CD4-positive, CD25-positive, alpha-beta regulatory T cell (primary cell): Measurements from ENCODE around the gene SRRM1. TPM values are rescaled to one million over a fixed set of nuclear protein-coding genes. Genes with fewer than 3 reads are reported as not detected.

Experiments used
- ATAC-seq, 2 donors: fragments of 150-1000 bp; cut with Tn5 transposase; one replicate each; pipeline ENCODE4 v1.10.0; 2021; ENCODE audit warnings: low read depth in 2 of 2, moderate number of reproducible peaks in 2 of 2, moderate library complexity in 1 of 2
- DNase-seq, 3 donors: peaks; one replicate each; pipeline versions ENCODE4 v3.0.0 to v3.0.0-alpha.2; 2012 to 2022; ENCODE audit warnings: mixed read lengths in 1 of 3
- H3K27ac ChIP-seq: one replicate; pipeline ENCODE4 v1.7.0; 2013; ENCODE audit warnings: mild to moderate bottlenecking, low read length; ENCODE audit not compliant: insufficient read depth, poor library complexity, severe bottlenecking
- H3K27me3 ChIP-seq: one replicate; pipeline ENCODE4 v1.7.0; 2013; ENCODE audit warnings: low read length; ENCODE audit not compliant: control insufficient read depth, insufficient read depth
- H3K36me3 ChIP-seq: one replicate; pipeline ENCODE4 v1.7.0; 2013; ENCODE audit warnings: mild to moderate bottlenecking, low read length, moderate library complexity; ENCODE audit not compliant: control insufficient read depth, insufficient read depth
- H3K4me1 ChIP-seq: 2 replicates; pipeline ENCODE4 v1.7.0; 2013; ENCODE audit warnings: mild to moderate bottlenecking, low read length; ENCODE audit not compliant: insufficient read depth, control insufficient read depth, poor library complexity, severe bottlenecking
- H3K4me3 ChIP-seq: one replicate; pipeline ENCODE4 v1.7.0; 2013; ENCODE audit warnings: low read depth, mild to moderate bottlenecking, low read length, moderate library complexity
- H3K9me3 ChIP-seq, 2 experiments: 1 replicate in 1 of 2; 2 replicates in 1 of 2; pipeline ENCODE4 v1.7.0; 2013; ENCODE audit warnings: low read length in 2 of 2, mild to moderate bottlenecking in 1 of 2, moderate library complexity in 1 of 2; ENCODE audit not compliant: control insufficient read depth in 2 of 2
- H3K27ac Mint-ChIP-seq, 3 donors: one replicate each; pipeline ENCODE4 v1.8.0; 2020 to 2022; ENCODE audit warnings: mild to moderate bottlenecking in 3 of 3, mixed read lengths in 3 of 3, moderate library complexity in 2 of 3
- H3K27me3 Mint-ChIP-seq: one replicate; pipeline ENCODE4 v1.8.0; 2022; ENCODE audit warnings: mild to moderate bottlenecking, mixed read lengths
- H3K36me3 Mint-ChIP-seq: one replicate; pipeline ENCODE4 v1.8.0; 2020; ENCODE audit warnings: mixed read lengths
- H3K4me1 Mint-ChIP-seq, 4 donors: one replicate each; pipeline ENCODE4 v1.8.0; 2020 to 2022; ENCODE audit warnings: mixed read lengths in 4 of 4, mild to moderate bottlenecking in 1 of 4
- H3K4me3 Mint-ChIP-seq, 4 donors: one replicate each; pipeline ENCODE4 v1.8.0; 2020 to 2022; ENCODE audit warnings: mild to moderate bottlenecking in 4 of 4, mixed read lengths in 4 of 4, moderate library complexity in 3 of 4
- H3K9me3 Mint-ChIP-seq, 7 donors: one replicate each; pipeline ENCODE4 v1.8.0; 2020 to 2022; ENCODE audit warnings: mixed read lengths in 7 of 7, mild to moderate bottlenecking in 3 of 7, moderate library complexity in 2 of 7
- polyA plus RNA-seq, 4 donors: library from polyadenylated mRNA; unstranded; fragments of 300-500 nt; fragmentation: Illumina TruSeq; gene quantifications; one replicate each; pipeline ENCODE4 v1.2.3, GENCODE V29; 2021
- total RNA-seq: library from RNA; stranded (reverse); gene quantifications from one replicate; pipeline ENCODE4 v1.2.3, GENCODE V29; 2022

Gene SRRM1
- total RNA-seq = 284 TPM
- 100 to 1,000 TPM in 1 of 4 donors, 10 to 100 TPM in 3; 85.5 to 120 (median 91.6) TPM for polyA plus RNA-seq

DNA sequence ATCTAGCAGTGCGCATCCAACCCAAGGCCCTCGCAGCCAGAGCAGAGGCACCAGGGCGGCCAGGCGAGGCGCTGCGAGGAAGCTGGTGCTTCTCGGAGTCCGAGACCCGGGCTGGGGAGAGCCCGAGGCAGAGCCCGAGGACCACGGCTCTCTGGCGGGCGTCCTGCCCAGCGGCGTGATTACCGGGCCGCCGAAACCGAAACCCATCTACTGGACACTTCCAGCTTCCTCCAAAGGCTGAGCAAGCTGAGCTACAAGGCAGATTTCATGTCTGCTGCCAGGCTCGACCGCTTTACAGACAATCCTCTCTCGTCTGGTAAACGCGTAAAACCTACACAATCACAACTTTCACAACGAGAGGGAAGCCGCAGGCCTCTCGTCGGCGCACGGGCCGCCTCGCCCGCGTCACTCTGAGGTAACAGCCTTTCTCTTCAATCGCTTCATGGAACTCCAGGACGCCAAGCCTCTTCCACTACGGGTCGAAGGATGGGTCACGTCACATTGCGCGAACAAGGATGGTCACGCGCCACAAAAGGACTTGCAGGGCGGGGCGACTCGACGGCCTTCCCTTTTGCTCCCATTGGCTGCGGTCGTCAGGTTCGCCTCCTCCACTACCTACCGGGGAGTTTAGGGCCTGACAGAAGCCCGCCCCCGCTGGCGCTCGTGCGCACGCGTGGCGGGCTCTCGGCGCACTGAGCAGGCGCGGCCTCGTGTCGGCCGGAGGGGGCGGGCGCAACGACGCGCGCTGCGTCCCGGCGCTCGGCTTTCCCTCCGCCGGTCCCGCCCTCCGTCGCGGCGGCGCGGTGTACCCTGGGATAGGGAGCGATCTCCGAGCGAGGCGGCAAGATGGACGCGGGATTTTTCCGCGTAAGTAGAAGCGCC lies at the start of gene SRRM1:
TSS of gene SRRM1 (plus strand) at position 822 of the 882 bp plus-strand sequence. CDS start at position 847, 25 bp downstream.
- Mint-ChIP-seq H3K36me3 (peaks cover 12% of the 10 kb centered on the region), H3K9me3 (no peaks in the 10 kb centered on the region), H3K4me1 (peaks cover 38 to 52% (median 47%) of the 10 kb centered on the region in 4 donors), H3K27ac (peak within 1 kb of the TSS; percentile 97 to 100 (median 99)), H3K4me3 (peak within 1 kb of the TSS; percentile 94 to 98 (median 96)), H3K27me3 (no peaks in the 10 kb centered on the region)
- no peaks in the 10 kb centered on the region for H3K9me3 ChIP-seq
- peaks cover 32% of the 10 kb centered on the region for H3K4me1 ChIP-seq
- ATAC-seq (peak; percentile 92 to 94), DNase-seq (peak; percentile 99 to 100 (median 99))
- H3K27ac ChIP-seq = peak within 1 kb of the TSS; percentile 99
- peaks cover 19% of the 10 kb centered on the region for H3K36me3 ChIP-seq
- H3K27me3 ChIP-seq = no peaks in the 10 kb centered on the region
- peak within 1 kb of the TSS; percentile 86 for H3K4me3 ChIP-seq

- Mint-ChIP-seq H3K27me3 (peaks cover 21% of the 10 kb centered on the region), H3K4me1 (no peaks in the 10 kb centered on the region), H3K27ac (no peak overlapping the region), H3K36me3 (no peaks in the 10 kb centered on the region), H3K9me3 (peaks cover 0 to 2% (median 0%) of the 10 kb centered on the region in 7 donors), H3K4me3 (no peak overlapping the region)
- H3K27me3 ChIP-seq = peaks cover 2% of the 10 kb centered on the region
- no peaks in the 10 kb centered on the region for H3K9me3 ChIP-seq
- no peaks in the 10 kb centered on the region for H3K36me3 ChIP-seq
- ATAC-seq (no peak), DNase-seq (no peak)
- H3K4me1 ChIP-seq = no peaks in the 10 kb centered on the region
- no peak overlapping the region for H3K27ac ChIP-seq
- H3K4me3 ChIP-seq = no peak overlapping the region
These were observed 48.8 kb upstream of the SRRM1 start for GRCh38 chr1:24594328-24594598.

GRCh38 chr1:24596401-24596880 lies 46.7 kb upstream of the SRRM1 start:
- H3K36me3 Mint-ChIP-seq = no peaks in the 10 kb centered on the region
- no peaks in the 10 kb centered on the region for H3K4me1 Mint-ChIP-seq
- Histone ChIP-seq H3K27ac (no peak overlapping the region), H3K4me3 (no peak overlapping the region), H3K27me3 (no peaks in the 10 kb centered on the region), H3K4me1 (no peaks in the 10 kb centered on the region), H3K36me3 (no peaks in the 10 kb centered on the region), H3K9me3 (no peaks in the 10 kb centered on the region)
- H3K27me3 Mint-ChIP-seq = peaks cover 17% of the 10 kb centered on the region
- no peak overlapping the region for H3K27ac Mint-ChIP-seq
- no peak for ATAC-seq
- peaks cover 0 to 2% (median 0%) of the 10 kb centered on the region in 7 donors for H3K9me3 Mint-ChIP-seq
- no peak for DNase-seq
- H3K4me3 Mint-ChIP-seq = no peak overlapping the region

GRCh38 chr1:24599265-24599664 lies 43.8 kb upstream of the SRRM1 start:
- ATAC-seq (no peak), DNase-seq (no peak)
- Mint-ChIP-seq H3K27me3 (peaks cover 12% of the 10 kb centered on the region), H3K4me3 (no peak overlapping the region), H3K9me3 (peaks cover 0 to 2% (median 0%) of the 10 kb centered on the region in 7 donors), H3K36me3 (no peaks in the 10 kb centered on the region), H3K4me1 (no peaks in the 10 kb centered on the region), H3K27ac (no peak overlapping the region)
- no peaks in the 10 kb centered on the region for H3K4me1 ChIP-seq
- H3K36me3 ChIP-seq = no peaks in the 10 kb centered on the region
- no peaks in the 10 kb centered on the region for H3K9me3 ChIP-seq
- H3K27me3 ChIP-seq = no peaks in the 10 kb centered on the region
- H3K27ac ChIP-seq = no peak overlapping the region
- H3K4me3 ChIP-seq = no peak overlapping the region

DNA sequence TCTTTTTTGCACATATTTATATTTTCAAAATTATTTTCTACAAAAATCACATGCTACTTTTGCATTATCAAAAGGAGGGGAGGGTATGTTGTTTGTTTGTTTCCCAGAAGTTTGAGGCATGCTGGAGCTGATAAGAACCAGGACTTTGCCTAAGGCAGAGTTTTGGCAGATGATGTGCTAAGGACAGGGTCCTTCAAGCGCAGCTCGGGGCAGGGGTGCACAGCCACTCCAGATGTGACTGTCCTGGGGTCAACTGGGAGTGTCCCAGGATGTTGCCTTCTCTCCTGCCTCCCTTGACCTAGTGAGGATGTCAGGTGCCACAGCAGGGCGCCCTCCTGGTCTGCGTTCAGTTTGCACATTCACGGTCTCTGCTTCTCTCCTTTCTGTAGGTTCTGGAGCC lies 42.6 kb upstream of the SRRM1 start:
- DNase-seq = no peak
- Histone ChIP-seq H3K27ac (no peak overlapping the region), H3K9me3 (no peaks in the 10 kb centered on the region), H3K4me1 (no peaks in the 10 kb centered on the region), H3K36me3 (no peaks in the 10 kb centered on the region), H3K4me3 (no peak overlapping the region), H3K27me3 (no peaks in the 10 kb centered on the region)
- Mint-ChIP-seq H3K27me3 (peaks cover 6% of the 10 kb centered on the region), H3K4me1 (no peaks in the 10 kb centered on the region), H3K4me3 (no peak overlapping the region), H3K36me3 (no peaks in the 10 kb centered on the region), H3K9me3 (peaks cover 0 to under 1% (median 0%) of the 10 kb centered on the region in 7 donors), H3K27ac (no peak overlapping the region)
- no peak for ATAC-seq

DNA sequence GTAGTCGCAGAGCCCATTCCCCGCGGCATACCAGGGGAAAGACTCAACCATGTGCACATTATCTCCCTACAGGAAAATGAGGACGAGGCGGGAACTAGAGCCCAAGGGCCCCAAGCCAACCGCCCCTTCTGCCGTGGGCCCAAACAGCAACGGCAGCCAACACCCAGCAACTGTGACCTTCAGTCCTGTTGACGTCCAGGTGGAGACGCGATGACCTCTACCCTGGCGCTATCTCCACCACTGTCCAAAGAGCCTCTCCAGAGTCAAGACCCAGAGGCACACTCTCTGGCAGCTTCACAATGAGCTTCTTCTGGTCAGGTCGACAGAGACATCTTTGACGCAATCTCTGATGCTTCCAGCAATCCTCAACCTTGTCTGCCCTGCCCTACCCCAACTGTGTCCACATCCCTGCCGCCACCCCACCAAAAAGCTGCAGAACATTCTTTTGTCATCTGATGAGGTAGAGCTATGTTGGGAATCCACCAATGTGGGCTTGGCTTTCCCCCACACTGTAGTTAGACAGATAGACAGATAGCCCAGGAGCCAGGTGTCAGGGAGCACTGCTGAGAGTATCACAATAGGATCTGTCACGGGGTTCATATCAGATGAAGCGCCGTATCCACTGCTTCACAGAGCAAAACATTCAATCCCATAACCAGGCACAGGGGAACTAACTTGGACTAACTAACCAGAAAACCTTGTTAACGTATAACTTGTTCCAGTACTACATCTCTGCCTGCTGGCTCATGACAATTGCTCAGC lies 37.4 kb upstream of the SRRM1 start:
- no peaks in the 10 kb centered on the region for H3K36me3 ChIP-seq
- Mint-ChIP-seq H3K27ac (no peak overlapping the region), H3K4me1 (no peaks in the 10 kb centered on the region), H3K36me3 (no peaks in the 10 kb centered on the region), H3K9me3 (no peaks in the 10 kb centered on the region), H3K4me3 (no peak overlapping the region), H3K27me3 (peaks cover 15% of the 10 kb centered on the region)
- no peaks in the 10 kb centered on the region for H3K4me1 ChIP-seq
- DNase-seq (no peak), ATAC-seq (no peak)
- H3K4me3 ChIP-seq = no peak overlapping the region
- H3K27ac ChIP-seq = no peak overlapping the region
- peaks cover 2% of the 10 kb centered on the region for H3K27me3 ChIP-seq
- H3K9me3 ChIP-seq = no peaks in the 10 kb centered on the region

- H3K9me3 Mint-ChIP-seq = no peaks in the 10 kb centered on the region
- DNase-seq (no peak), ATAC-seq (no peak)
- no peaks in the 10 kb centered on the region for H3K4me1 ChIP-seq
- H3K36me3 Mint-ChIP-seq = no peaks in the 10 kb centered on the region
- no peak overlapping the region for H3K4me3 ChIP-seq
- no peaks in the 10 kb centered on the region for H3K4me1 Mint-ChIP-seq
- no peak overlapping the region for H3K27ac ChIP-seq
- H3K27ac Mint-ChIP-seq = no peak overlapping the region
- no peaks in the 10 kb centered on the region for H3K36me3 ChIP-seq
- peaks cover 21% of the 10 kb centered on the region for H3K27me3 Mint-ChIP-seq
- H3K9me3 ChIP-seq = no peaks in the 10 kb centered on the region
- H3K4me3 Mint-ChIP-seq = no peak overlapping the region
- peaks cover 2% of the 10 kb centered on the region for H3K27me3 ChIP-seq
These were observed 36.9 kb upstream of the SRRM1 start for GRCh38 chr1:24606296-24606605.
